K562 (cell line): Measurements from ENCODE around the gene DOK1. TPM values are rescaled to one million over a fixed set of nuclear protein-coding genes. Genes with fewer than 3 reads are reported as not detected.
A peak's percentile ranks its signal among the peaks of the same experiment; 100 is the strongest.

Source experiments
- CBFA2T3 ChIP-seq: fragments of 450-650 bp; IDR thresholded peaks from 2 replicates; pipeline ENCODE4 v1.6.1; 2017
- EGR1 ChIP-seq: fragments of 450-650 bp; conservative IDR thresholded peaks from 2 replicates; pipeline ENCODE4 v1.6.1; 2017; ENCODE audit warnings: mild to moderate bottlenecking
- FOXP1 ChIP-seq: sonication (generic); formaldehyde crosslinking; IDR thresholded peaks from 2 replicates; pipeline ENCODE4 v1.8.0; 2022; ENCODE audit warnings: mild to moderate bottlenecking, missing genetic modification reagents
- KHSRP ChIP-seq: fragments of 450-650 bp; IDR thresholded peaks from 2 replicates; pipeline ENCODE4 v1.6.1; 2017
- MCM2 ChIP-seq: fragments of 450-650 bp; IDR thresholded peaks from 2 replicates; pipeline ENCODE4 v1.6.1; 2017; ENCODE audit warnings: low read depth, mild to moderate bottlenecking
- MTA3 ChIP-seq: fragments of 450-650 bp; formaldehyde crosslinking; IDR thresholded peaks from 2 replicates; pipeline ENCODE4 v1.6.1; 2017; ENCODE audit warnings: mild to moderate bottlenecking, borderline replicate concordance
- MXI1 ChIP-seq: IDR thresholded peaks from 2 replicates; pipeline ENCODE4 v1.6.1; 2011; ENCODE audit warnings: low read depth, mild to moderate bottlenecking, improper control_type of control experiment, low read length
- NUFIP1 ChIP-seq: fragments of 450-650 bp; IDR thresholded peaks from 2 replicates; pipeline ENCODE4 v1.6.1; 2018; ENCODE audit not compliant: partially characterized antibody
- POLR2A ChIP-seq: fragments of 450-650 bp; conservative IDR thresholded peaks from 2 replicates; pipeline ENCODE4 v1.6.1; 2016
- SREBF2 ChIP-seq: sonication (generic); formaldehyde crosslinking; IDR thresholded peaks from 2 replicates; pipeline ENCODE4 v1.4.0; 2020; ENCODE audit warnings: mild to moderate bottlenecking, missing genetic modification reagents
- SRF ChIP-seq, 2 experiments: fragments of 250-450, 450-650 bp in 1 of 2; sonication (Bioruptor Pico) in 1 of 2; sonication (generic) in 1 of 2; formaldehyde crosslinking; IDR thresholded peaks; 2 replicates each; pipeline versions ENCODE4 v1.5.0 to v1.5.1; 2020 to 2022; ENCODE audit warnings: mild to moderate bottlenecking in 1 of 2, missing genetic modification reagents in 1 of 2
- ZC3H11A ChIP-seq: IDR thresholded peaks from 2 replicates; pipeline ENCODE4 v1.6.1; 2012; ENCODE audit warnings: low read depth, low read length, improper control_type of control experiment
- ZFP30 ChIP-seq: fragments of 250-450 bp; sonication (Bioruptor Pico); IDR thresholded peaks from 2 replicates; pipeline ENCODE4 v1.8.0; 2022; ENCODE audit warnings: moderate library complexity, mild to moderate bottlenecking, inconsistent platforms, borderline replicate concordance
- ZNF23 ChIP-seq: fragments of 250-450 bp; sonication (Bioruptor Pico); IDR thresholded peaks from 2 replicates; pipeline ENCODE4 v1.4.0; 2020; ENCODE audit warnings: mild to moderate bottlenecking
- ZNF518B ChIP-seq: fragments of 250-450 bp; sonication (Bioruptor Pico); IDR thresholded peaks from 2 replicates; pipeline ENCODE4 v1.5.0; 2021; ENCODE audit warnings: mild to moderate bottlenecking, moderate library complexity
- ZNF75A ChIP-seq: fragments of 450-650 bp; formaldehyde crosslinking; IDR thresholded peaks from 2 replicates; pipeline ENCODE4 v1.4.0; 2020; ENCODE audit warnings: mild to moderate bottlenecking
- polyA plus RNA-seq, 8 experiments: library from polyadenylated mRNA; depleted of rRNA in 4 of 8; stranded (reverse) in 5 of 8; unstranded in 3 of 8; fragments of >200 nt; fragmentation: Nextera tagmentation in 2 of 8; fragmentation: Illumina TruSeq in 1 of 8; extraction: Ambion mirVana in 2 of 8; extraction: Trizol in 1 of 8; gene quantifications; 2 replicates each; pipeline versions ENCODE4 v1.2.1 to v1.2.3, GENCODE V29; 2011 to 2014; ENCODE audit warnings: inconsistent platforms in 1 of 8, missing spikeins in 1 of 8
- total RNA-seq, 7 experiments: library from RNA; depleted of rRNA in 6 of 7; stranded (reverse); fragments of >200 nt in 6 of 7; fragmentation: Illumina TruSeq in 2 of 7; extraction: Trizol in 2 of 7; gene quantifications; 2 replicates each; pipeline versions ENCODE4 v1.2.1 to v1.2.3, GENCODE V29; 2011 to 2021; ENCODE audit warnings: low replicate concordance in 1 of 7
- TF ChIP-seq, protein P1 (sequence below): sonication (generic); formaldehyde crosslinking; IDR thresholded peaks from 2 replicates; pipeline ENCODE4 v1.4.0; 2020; ENCODE audit warnings: mild to moderate bottlenecking, missing genetic modification reagents
- TF ChIP-seq, protein P2 (sequence below): fragments of 450-650 bp; formaldehyde crosslinking; IDR thresholded peaks from 2 replicates; pipeline ENCODE4 v1.4.0; 2020; ENCODE audit warnings: mild to moderate bottlenecking
- TF ChIP-seq, protein P3 (sequence below): sonication (generic); formaldehyde crosslinking; IDR thresholded peaks from 2 replicates; pipeline ENCODE4 v1.8.1; 2023; ENCODE audit warnings: mild to moderate bottlenecking, missing genetic modification reagents, moderate library complexity
- TF ChIP-seq, protein P4 (sequence below): sonication (generic); IDR thresholded peaks from 2 replicates; pipeline ENCODE4 v1.6.1; 2016

Gene DOK1
- total and polyA plus RNA-seq, 9 of the 15 experiments (the other 6 are each of a cell fraction or from before 2014, with no cell fraction given): 0.59 to 36.4 (median 16.1) TPM

DNA sequence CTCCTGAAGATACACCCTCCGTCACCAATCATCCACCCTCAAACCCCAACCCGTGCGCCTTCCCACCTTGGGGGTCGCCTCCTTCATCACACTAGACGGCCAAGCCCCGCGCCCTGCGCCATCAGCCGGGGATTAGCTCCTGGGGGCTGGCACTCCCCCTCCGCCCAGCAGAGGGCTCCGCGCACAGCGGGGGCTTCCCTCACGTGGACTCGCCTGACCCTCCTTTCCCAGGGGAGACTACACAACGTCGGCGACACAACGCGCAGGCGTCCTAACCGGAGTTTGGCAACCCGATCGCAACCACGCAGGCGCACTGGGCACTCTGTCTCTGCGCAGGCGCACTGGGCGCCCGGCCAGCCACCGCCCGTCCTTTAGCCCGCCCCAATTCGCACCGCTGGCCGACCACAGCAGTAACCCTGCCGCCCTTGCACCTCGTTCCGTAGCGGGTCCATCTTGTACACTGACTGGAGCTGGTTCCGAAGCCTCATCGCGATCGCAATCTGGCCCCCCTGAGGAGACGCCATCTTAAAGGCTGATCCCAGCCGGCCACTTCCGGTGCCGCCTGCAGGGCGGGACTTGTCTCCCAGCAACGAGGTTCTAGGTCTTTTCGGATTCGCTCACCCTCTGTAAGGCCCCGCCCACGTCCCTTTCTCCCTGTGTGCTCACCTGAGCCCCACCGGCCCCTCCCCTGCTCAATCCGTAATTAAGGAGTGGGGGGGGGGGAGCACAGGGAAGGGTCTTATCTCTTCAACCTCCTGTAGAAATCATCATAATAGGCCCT, 47.2 kb upstream of the DOK1 start, which contains the start of gene PCGF1 (continued):
- TF ChIP-seq, protein P1, sequence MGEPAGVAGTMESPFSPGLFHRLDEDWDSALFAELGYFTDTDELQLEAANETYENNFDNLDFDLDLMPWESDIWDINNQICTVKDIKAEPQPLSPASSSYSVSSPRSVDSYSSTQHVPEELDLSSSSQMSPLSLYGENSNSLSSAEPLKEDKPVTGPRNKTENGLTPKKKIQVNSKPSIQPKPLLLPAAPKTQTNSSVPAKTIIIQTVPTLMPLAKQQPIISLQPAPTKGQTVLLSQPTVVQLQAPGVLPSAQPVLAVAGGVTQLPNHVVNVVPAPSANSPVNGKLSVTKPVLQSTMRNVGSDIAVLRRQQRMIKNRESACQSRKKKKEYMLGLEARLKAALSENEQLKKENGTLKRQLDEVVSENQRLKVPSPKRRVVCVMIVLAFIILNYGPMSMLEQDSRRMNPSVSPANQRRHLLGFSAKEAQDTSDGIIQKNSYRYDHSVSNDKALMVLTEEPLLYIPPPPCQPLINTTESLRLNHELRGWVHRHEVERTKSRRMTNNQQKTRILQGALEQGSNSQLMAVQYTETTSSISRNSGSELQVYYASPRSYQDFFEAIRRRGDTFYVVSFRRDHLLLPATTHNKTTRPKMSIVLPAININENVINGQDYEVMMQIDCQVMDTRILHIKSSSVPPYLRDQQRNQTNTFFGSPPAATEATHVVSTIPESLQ (CRISPR knock-in tag): peak; percentile 64; the same call in 1 of the 2 replicates
- TF ChIP-seq CBFA2T3 (peak; percentile 29; the same call in 1 of the 2 replicates), MXI1 (peak; percentile 93), ZC3H11A (no peak), ZFP30 (CRISPR knock-in tag) (no peak), MCM2 (no peak), EGR1 (peak; percentile 54), SREBF2 (CRISPR knock-in tag) (no peak), ZNF23 (CRISPR knock-in tag) (no peak), MTA3 (peak; percentile 75; the same call in 1 of the 2 replicates), POLR2A (peak; percentile 86), FOXP1 (CRISPR knock-in tag) (no peak), ZNF518B (CRISPR knock-in tag) (no peak), KHSRP (no peak), ZNF75A (CRISPR knock-in tag) (no peak), NUFIP1 (no peak), SRF (CRISPR knock-in tag; IDR thresholded peaks at IDR 0.05) (peak in 1 of 2 experiments; percentile 77; a peak in 2 of 4 replicates)
- TF ChIP-seq, protein P2, sequence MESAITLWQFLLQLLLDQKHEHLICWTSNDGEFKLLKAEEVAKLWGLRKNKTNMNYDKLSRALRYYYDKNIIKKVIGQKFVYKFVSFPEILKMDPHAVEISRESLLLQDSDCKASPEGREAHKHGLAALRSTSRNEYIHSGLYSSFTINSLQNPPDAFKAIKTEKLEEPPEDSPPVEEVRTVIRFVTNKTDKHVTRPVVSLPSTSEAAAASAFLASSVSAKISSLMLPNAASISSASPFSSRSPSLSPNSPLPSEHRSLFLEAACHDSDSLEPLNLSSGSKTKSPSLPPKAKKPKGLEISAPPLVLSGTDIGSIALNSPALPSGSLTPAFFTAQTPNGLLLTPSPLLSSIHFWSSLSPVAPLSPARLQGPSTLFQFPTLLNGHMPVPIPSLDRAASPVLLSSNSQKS (CRISPR knock-in tag): no peak
- TF ChIP-seq, protein P3, sequence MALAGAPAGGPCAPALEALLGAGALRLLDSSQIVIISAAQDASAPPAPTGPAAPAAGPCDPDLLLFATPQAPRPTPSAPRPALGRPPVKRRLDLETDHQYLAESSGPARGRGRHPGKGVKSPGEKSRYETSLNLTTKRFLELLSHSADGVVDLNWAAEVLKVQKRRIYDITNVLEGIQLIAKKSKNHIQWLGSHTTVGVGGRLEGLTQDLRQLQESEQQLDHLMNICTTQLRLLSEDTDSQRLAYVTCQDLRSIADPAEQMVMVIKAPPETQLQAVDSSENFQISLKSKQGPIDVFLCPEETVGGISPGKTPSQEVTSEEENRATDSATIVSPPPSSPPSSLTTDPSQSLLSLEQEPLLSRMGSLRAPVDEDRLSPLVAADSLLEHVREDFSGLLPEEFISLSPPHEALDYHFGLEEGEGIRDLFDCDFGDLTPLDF: 0 out of 2 replicates have a peak, but pooled peaks have one; percentile 25
- TF ChIP-seq, protein P4, sequence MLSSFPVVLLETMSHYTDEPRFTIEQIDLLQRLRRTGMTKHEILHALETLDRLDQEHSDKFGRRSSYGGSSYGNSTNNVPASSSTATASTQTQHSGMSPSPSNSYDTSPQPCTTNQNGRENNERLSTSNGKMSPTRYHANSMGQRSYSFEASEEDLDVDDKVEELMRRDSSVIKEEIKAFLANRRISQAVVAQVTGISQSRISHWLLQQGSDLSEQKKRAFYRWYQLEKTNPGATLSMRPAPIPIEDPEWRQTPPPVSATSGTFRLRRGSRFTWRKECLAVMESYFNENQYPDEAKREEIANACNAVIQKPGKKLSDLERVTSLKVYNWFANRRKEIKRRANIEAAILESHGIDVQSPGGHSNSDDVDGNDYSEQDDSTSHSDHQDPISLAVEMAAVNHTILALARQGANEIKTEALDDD: peak; percentile 4; the same call in 1 of the 2 replicates
